Cardiac septum (tissue), 1 donor: ENCODE results near the gene MGAT4A. TPM values are rescaled to one million over a fixed set of nuclear protein-coding genes. Genes with fewer than 3 reads are reported as not detected.
"Not testable (repeated sequence)": the region's sequence is repeated elsewhere in the genome, so short reads cannot be mapped to it uniquely, and the experiment has no call there.

Experiments used
- DNase-seq: peaks from one replicate; pipeline ENCODE4 v3.0.0-alpha.2; 2020; ENCODE audit warnings: low spot score
- intact Hi-C: fragments of 100-400 bp; cut with DNase I; formaldehyde crosslinking; loops from one replicate; pipeline ENCODE4 v1.14.0; 2022
- total RNA-seq: library from RNA; stranded (reverse); fragmentation: NEBNext Ultra II Directional; extraction: Animal tissue kit (Norgen Biotek cat#: 25700); gene quantifications from one replicate; pipeline ENCODE4 v1.2.1, GENCODE V29; 2021
- donor health status: DM: no; HTN: no; CAD: no.

MGAT4A gene
- total RNA-seq, 1 donor from 2014 or later: 16.3 TPM

GRCh38 chr2:98685930-98686887 lies 44.7 kb downstream of the MGAT4A start:
- no peak for DNase-seq
- intact Hi-C loops: no loop called here

DNA sequence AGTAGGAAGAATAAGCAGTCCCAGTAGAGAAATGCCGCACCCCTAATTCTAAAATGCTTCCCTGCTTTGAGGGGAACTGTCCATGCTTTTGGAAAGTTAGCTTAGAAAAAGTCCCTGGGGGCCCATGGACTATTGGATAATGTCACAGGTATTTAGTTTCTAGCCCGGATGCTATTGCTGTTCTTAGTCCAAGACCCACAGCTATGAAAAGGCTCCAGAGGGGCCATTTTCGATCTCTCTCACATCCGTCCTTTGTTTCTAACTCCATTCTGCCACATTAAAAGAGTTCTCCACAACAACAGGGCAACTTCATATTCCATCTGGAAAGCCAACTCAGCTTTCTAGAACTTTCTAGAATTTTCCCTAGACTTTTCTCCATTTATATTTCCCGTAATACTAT lies 47.2 kb downstream of the MGAT4A start:
- no peak for DNase-seq
- intact Hi-C loops: no loop called here

DNA sequence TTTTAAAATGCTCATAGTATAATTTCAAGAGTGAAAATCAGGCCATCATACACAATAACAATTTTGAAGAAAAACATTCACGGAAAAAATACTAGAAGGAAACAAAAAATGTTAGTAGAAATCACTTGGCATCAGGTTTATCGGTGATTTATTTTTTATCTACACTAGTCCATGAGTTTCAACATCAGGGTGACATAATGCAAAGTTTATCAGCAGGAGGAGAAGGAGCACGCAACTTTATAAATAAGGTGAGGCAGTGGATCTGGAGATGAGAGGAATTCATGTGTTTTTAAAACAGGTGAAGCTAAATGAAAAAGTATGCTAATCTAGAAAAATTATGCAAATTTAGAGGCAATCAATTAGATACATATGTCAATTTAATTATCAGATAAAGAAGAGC lies 54.2 kb downstream of the MGAT4A start:
- intact Hi-C loops: no loop called here
- DNase-seq: no peak

DNA sequence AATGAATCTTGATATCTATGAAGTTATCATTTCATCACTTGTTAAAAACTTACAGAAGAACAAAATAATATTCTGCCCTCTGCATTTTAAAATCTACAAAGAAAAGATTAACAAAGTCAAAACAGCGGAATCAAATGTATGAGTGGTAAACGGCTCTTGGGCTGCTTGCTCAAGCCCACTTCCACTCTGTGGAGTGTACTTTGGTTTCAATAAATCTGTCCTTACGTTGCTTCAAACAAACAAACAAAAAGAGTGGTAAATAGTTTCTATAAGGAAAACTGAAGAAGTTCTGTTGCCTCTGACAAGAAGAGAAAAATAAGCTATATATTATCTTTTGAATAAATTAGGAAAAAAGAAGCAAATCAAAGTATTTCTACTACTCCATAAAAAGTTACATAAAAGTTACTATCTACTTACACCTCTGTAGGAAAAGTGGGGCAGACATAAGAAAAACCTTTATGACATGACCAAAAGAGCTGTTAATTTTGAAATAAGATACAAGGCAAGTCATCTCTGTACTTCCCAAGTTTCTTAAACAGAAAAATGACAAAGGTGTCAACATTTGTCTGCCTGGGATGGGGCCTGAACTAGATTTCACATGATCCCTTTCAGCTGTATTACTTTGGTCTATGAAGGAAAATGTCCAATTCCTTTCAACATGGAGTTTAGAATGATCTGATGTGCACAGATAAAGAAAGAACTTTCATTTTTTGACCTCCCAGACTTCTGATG lies 56.5 kb downstream of the MGAT4A start:
- DNase-seq: no peak
- intact Hi-C loops: no loop called here

DNA sequence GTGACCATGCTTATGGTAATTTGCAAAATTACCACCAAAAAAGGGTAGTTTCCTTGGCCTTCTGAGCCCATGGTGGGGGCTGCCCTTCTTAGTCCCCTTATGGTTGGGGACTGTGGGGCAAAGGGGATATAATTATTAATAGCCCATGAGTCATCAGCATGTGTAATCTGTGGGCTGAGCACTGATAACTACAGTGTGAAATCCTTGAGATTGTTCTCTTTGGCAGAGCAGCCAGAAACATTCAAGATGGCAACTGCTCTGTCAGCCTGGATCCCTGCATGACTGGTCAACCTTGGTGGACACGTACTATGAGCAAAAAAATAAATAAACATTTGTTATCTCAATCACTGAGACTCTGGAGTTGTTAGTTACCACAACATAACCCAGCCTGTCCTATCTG lies 61.3 kb downstream of the MGAT4A start:
- intact Hi-C loops: no loop called here
- no peak for DNase-seq

- intact Hi-C loops: no loop called here
- no peak for DNase-seq
These were observed 65.3 kb downstream of the MGAT4A start for GRCh38 chr2:98665677-98666076.

- intact Hi-C loops: no loop called here
These were observed 66.6 kb downstream of the MGAT4A start for GRCh38 chr2:98664323-98664722.

GRCh38 chr2:98663511-98664090 lies 67.3 kb downstream of the MGAT4A start:
- intact Hi-C loops: no loop called here
- no peak for DNase-seq

More at GRCh38 chr2:98664323-98664722, 66.6 kb downstream of the MGAT4A start:
- no peak for DNase-seq

GRCh38 chr2:98659491-98659840 lies 71.5 kb downstream of the MGAT4A start:
- intact Hi-C loops, DNase-seq: not testable (repeated sequence)

GRCh38 chr2:98658816-98659490 lies 72.0 kb downstream of the MGAT4A start:
- intact Hi-C loops: no loop called here
- no peak for DNase-seq

- intact Hi-C loops: no loop called here
- no peak for DNase-seq
These were observed 74.1 kb downstream of the MGAT4A start for GRCh38 chr2:98656800-98657199.

- intact Hi-C loops: loop anchor here (5.0 kb wide), 1 partner anchor 72 kb away; no protein-coding TSS in a partner anchor
- DNase-seq: no peak
These were observed 76.0 kb downstream of the MGAT4A start for GRCh38 chr2:98654699-98655495.

GRCh38 chr2:98650998-98651397 lies 79.9 kb downstream of the MGAT4A start:
- intact Hi-C loops: loop anchor here (5.0 kb wide), 1 partner anchor 76 kb away; no protein-coding TSS in a partner anchor
- no peak for DNase-seq

GRCh38 chr2:98649992-98650375 lies 80.9 kb downstream of the MGAT4A start:
- intact Hi-C loops: loop anchor here (1.0 to 5.0 kb wide), 3 partner anchors 77 to 417 kb away; no protein-coding TSS in a partner anchor
- DNase-seq: no peak

DNA sequence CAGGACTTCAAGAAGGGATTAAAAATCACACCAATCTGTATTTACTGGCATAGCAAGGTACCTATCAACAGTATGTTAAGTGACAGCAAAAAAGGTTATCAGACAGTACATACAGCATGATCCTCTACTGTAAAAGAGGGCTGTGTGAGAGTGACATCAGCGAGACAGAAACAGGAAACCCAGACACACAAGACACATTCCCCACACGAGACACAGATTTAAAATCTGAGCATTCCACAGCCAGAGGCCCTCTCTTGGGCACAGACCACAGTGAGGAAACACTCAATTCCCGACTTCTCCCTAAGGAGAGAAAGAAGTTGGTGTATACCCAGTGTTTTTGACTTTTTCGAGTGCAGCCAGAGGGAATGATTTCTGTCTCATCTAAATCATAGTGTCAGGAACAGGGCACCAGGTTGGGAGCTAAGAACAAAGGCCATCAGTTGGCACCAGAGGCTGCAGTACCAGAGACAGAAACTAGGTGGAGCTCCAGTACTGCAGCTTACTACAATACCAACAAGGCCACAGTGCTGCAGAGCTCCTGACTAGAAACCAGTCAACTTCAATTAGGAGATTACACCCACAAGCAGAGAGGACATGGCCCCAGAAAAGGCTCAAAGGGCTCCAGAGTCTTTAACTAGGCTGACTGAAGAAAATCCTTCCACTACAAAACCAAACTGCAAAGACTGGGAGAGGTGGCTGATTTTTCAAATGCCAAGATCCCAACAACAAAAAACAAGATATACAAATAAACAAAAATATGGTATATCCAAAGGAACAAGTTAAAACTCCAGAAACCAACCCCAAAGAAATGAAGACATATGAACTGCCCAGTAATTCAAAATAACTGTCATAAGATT lies 81.6 kb downstream of the MGAT4A start:
- DNase-seq: no peak
- intact Hi-C loops: loop anchor here (1.0 to 5.0 kb wide), 2 partner anchors 188 to 418 kb away; no protein-coding TSS in a partner anchor

GRCh38 chr2:98648451-98648850 lies 82.5 kb downstream of the MGAT4A start:
- DNase-seq: no peak
- intact Hi-C loops: loop anchor here (5.0 kb wide), 1 partner anchor 419 kb away; no protein-coding TSS in a partner anchor

GRCh38 chr2:98647636-98648035 lies 83.3 kb downstream of the MGAT4A start:
- intact Hi-C loops: loop anchor here (5.0 kb wide), 1 partner anchor 420 kb away; no protein-coding TSS in a partner anchor
- no peak for DNase-seq
